AG08396 (cell line): ENCODE measurements around the gene RHOT2.

Experiments used
- DNase-seq: peaks from one replicate; pipeline ENCODE4 v3.0.0; 2012; ENCODE audit warnings: low spot score, mixed read lengths

The RHOT2 gene

GRCh38 chr16:700684-701584 lies 33.0 kb downstream of the RHOT2 start:
- DNase-seq: peak; percentile 71

- no peak for DNase-seq
Measured at GRCh38 chr16:702341-702740, 34.4 kb downstream of the RHOT2 start.

GRCh38 chr16:703406-703805 lies 35.5 kb downstream of the RHOT2 start:
- no peak for DNase-seq

GRCh38 chr16:704047-704446 lies 36.1 kb downstream of the RHOT2 start:
- DNase-seq: no peak

- DNase-seq: no peak
Measured at GRCh38 chr16:704552-705380, 36.8 kb downstream of the RHOT2 start.

GRCh38 chr16:705431-706188 lies 37.7 kb downstream of the RHOT2 start, which contains the start of gene FBXL16:
FBXL16 (minus strand) TSS chr16:705801; CDS start chr16:697405, 8,396 bp downstream.
- no peak for DNase-seq

- no peak for DNase-seq
Measured at GRCh38 chr16:706189-707061, 38.5 kb downstream of the RHOT2 start.

GRCh38 chr16:707062-707538 lies 39.2 kb downstream of the RHOT2 start:
- no peak for DNase-seq

- DNase-seq: no peak
Measured at GRCh38 chr16:708019-708418, 40.1 kb downstream of the RHOT2 start.

- DNase-seq: no peak
Measured at GRCh38 chr16:708959-709358, 41.0 kb downstream of the RHOT2 start.

GRCh38 chr16:709566-710499 lies 41.9 kb downstream of the RHOT2 start:
- DNase-seq: peak; percentile 98

- no peak for DNase-seq
Measured at GRCh38 chr16:710500-711075, 42.7 kb downstream of the RHOT2 start.

GRCh38 chr16:711084-711483 lies 43.2 kb downstream of the RHOT2 start:
- DNase-seq: no peak

GRCh38 chr16:711548-712320 lies 43.8 kb downstream of the RHOT2 start:
- peak; percentile 91 for DNase-seq

- DNase-seq: peak; percentile 90
Measured at GRCh38 chr16:712740-713250, 44.9 kb downstream of the RHOT2 start.

GRCh38 chr16:714079-714478 lies 46.1 kb downstream of the RHOT2 start:
- DNase-seq: no peak

- peak; percentile 96 for DNase-seq
Measured at GRCh38 chr16:714558-715476, 46.9 kb downstream of the RHOT2 start, which contains the start of gene METRN. METRN (plus strand) TSS chr16:715118; CDS start chr16:715290, 172 bp downstream.
